Breast epithelium (tissue), 4 donors: ENCODE data around the gene SUCO. TPM values are rescaled to one million over a fixed set of nuclear protein-coding genes. Genes with fewer than 3 reads are reported as not detected.

ENCODE experiments used
- DNase-seq, 2 donors: peaks; one replicate each; pipeline ENCODE4 v3.0.0-alpha.2; 2019; ENCODE audit warnings: low spot score in 2 of 2
- H3K27ac ChIP-seq, 2 donors: fragments of 200-600 bp; sonication (generic) in 1 of 2; one replicate each; pipeline ENCODE4 v1.5.1; 2016 to 2019; ENCODE audit warnings: mild to moderate bottlenecking in 1 of 2
- H3K27me3 ChIP-seq, 2 donors: fragments of 200-600 bp; sonication (generic) in 1 of 2; one replicate each; pipeline versions ENCODE4 v1.5.1 to v1.6.0; 2017 to 2019; ENCODE audit warnings: control low read depth in 1 of 2, mild to moderate bottlenecking in 1 of 2
- H3K36me3 ChIP-seq: fragments of 200-600 bp; one replicate; pipeline ENCODE4 v1.5.1; 2019
- H3K4me1 ChIP-seq, 2 donors: fragments of 200-600 bp; sonication (generic); one replicate each; pipeline ENCODE4 v1.5.1; 2016 to 2019; ENCODE audit warnings: control low read depth in 1 of 2
- H3K4me3 ChIP-seq, 3 donors: fragments of 200-600 bp; sonication (generic); 1 replicate in 2 of 3; 2 replicates in 1 of 3; pipeline ENCODE4 v1.5.1; 2016 to 2019; ENCODE audit warnings: mild to moderate bottlenecking in 3 of 3, moderate library complexity in 2 of 3
- H3K9me3 ChIP-seq, 2 donors: fragments of 200-600 bp; sonication (generic) in 1 of 2; one replicate each; pipeline ENCODE4 v1.5.1; 2016 to 2019; ENCODE audit warnings: control low read depth in 1 of 2
- CTCF ChIP-seq, 3 donors: fragments of 450-650 bp; IDR thresholded peaks; one replicate each; pipeline ENCODE4 v1.5.1; 2016 to 2017; ENCODE audit warnings: antibody characterized with exemption in 3 of 3, mild to moderate bottlenecking in 3 of 3, moderate library complexity in 3 of 3
- POLR2A ChIP-seq: fragments of 450-650 bp; IDR thresholded peaks from one replicate; pipeline ENCODE4 v1.6.1; 2016; ENCODE audit warnings: antibody characterized with exemption, mild to moderate bottlenecking, moderate library complexity
- POLR2AphosphoS5 ChIP-seq, 3 donors: sonication (generic); formaldehyde crosslinking; IDR thresholded peaks; one replicate each; pipeline ENCODE4 v1.6.1; 2017; ENCODE audit warnings: antibody characterized with exemption in 3 of 3
- intact Hi-C: fragments of 100-400 bp; cut with DNase I; formaldehyde crosslinking; loops from one replicate; pipeline ENCODE4 v1.15.1; 2023; ENCODE audit warnings: low total_unique reads
- total RNA-seq, 3 donors: library from RNA; depleted of rRNA; stranded (reverse); fragments of >200 nt; gene quantifications; one replicate each; pipeline ENCODE4 v1.1.0, GENCODE V29; 2016

Gene SUCO
- total RNA-seq, 3 donors from 2014 or later: 29.6 to 70.8 (median 43.9) TPM

GRCh38 chr1:172605641-172606040, 72.7 kb downstream of the SUCO start:
- Histone ChIP-seq H3K4me3 (no peak overlapping the region), H3K27ac (no peak overlapping the region), H3K9me3 (no peaks in the 10 kb centered on the region), H3K27me3 (no peaks in the 10 kb centered on the region), H3K36me3 (peaks cover 9% of the 10 kb centered on the region), H3K4me1 (no peaks in the 10 kb centered on the region)
- intact Hi-C loops: no loop called here
- DNase-seq: no peak
- no peak for TF ChIP-seq POLR2A

- intact Hi-C loops: no loop called here
- H3K36me3 ChIP-seq: peaks cover 9% of the 10 kb centered on the region
- no peak overlapping the region for H3K4me3 ChIP-seq
- no peaks in the 10 kb centered on the region for H3K4me1 ChIP-seq
- TF ChIP-seq CTCF (IDR thresholded peaks at IDR 0.05) (no peak), POLR2AphosphoS5 (IDR thresholded peaks at IDR 0.05) (no peak), POLR2A (no peak)
- H3K9me3 ChIP-seq: no peaks in the 10 kb centered on the region
- H3K27ac ChIP-seq: no peak overlapping the region
- no peaks in the 10 kb centered on the region for H3K27me3 ChIP-seq
- no peak for DNase-seq
Measured at GRCh38 chr1:172607145-172607544, 74.2 kb downstream of the SUCO start.

GRCh38 chr1:172608098-172608601, 75.2 kb downstream of the SUCO start:
- no peak overlapping the region for H3K27ac ChIP-seq
- H3K9me3 ChIP-seq: no peaks in the 10 kb centered on the region
- H3K36me3 ChIP-seq: peaks cover 9% of the 10 kb centered on the region
- no peaks in the 10 kb centered on the region for H3K4me1 ChIP-seq
- H3K27me3 ChIP-seq: no peaks in the 10 kb centered on the region
- DNase-seq: no peak
- no peak overlapping the region for H3K4me3 ChIP-seq
- TF ChIP-seq POLR2A: no peak
- no peak for TF ChIP-seq POLR2AphosphoS5 (IDR thresholded peaks at IDR 0.05)
- TF ChIP-seq CTCF (IDR thresholded peaks at IDR 0.05): no peak
- intact Hi-C loops: no loop called here

- H3K36me3 ChIP-seq: peaks cover 8% of the 10 kb centered on the region
- no peak for DNase-seq
- no peaks in the 10 kb centered on the region for H3K4me1 ChIP-seq
- no peak overlapping the region for H3K4me3 ChIP-seq
- no peaks in the 10 kb centered on the region for H3K9me3 ChIP-seq
- intact Hi-C loops: no loop called here
- TF ChIP-seq CTCF (IDR thresholded peaks at IDR 0.05): no peak
- no peak for TF ChIP-seq POLR2AphosphoS5 (IDR thresholded peaks at IDR 0.05)
- TF ChIP-seq POLR2A: no peak
- H3K27ac ChIP-seq: no peak overlapping the region
- H3K27me3 ChIP-seq: no peaks in the 10 kb centered on the region
Measured at GRCh38 chr1:172609528-172609927, 76.6 kb downstream of the SUCO start.

GRCh38 chr1:172612478-172612877, 79.5 kb downstream of the SUCO start:
- intact Hi-C loops: no loop called here
- no peak for TF ChIP-seq POLR2AphosphoS5 (IDR thresholded peaks at IDR 0.05)
- no peak for TF ChIP-seq CTCF (IDR thresholded peaks at IDR 0.05)
- TF ChIP-seq POLR2A: no peak
- peaks cover 5 to 6% of the 10 kb centered on the region in 2 donors for H3K9me3 ChIP-seq
- no peak for DNase-seq
- H3K27me3 ChIP-seq: no peaks in the 10 kb centered on the region
- H3K36me3 ChIP-seq: peaks cover 5% of the 10 kb centered on the region
- no peak overlapping the region for H3K27ac ChIP-seq
- H3K4me3 ChIP-seq: no peak overlapping the region
- H3K4me1 ChIP-seq: no peaks in the 10 kb centered on the region

GRCh38 chr1:172613294-172613693, 80.3 kb downstream of the SUCO start:
- Histone ChIP-seq H3K27me3 (no peaks in the 10 kb centered on the region), H3K36me3 (peaks cover 5% of the 10 kb centered on the region), H3K4me3 (no peak overlapping the region), H3K4me1 (no peaks in the 10 kb centered on the region), H3K27ac (no peak overlapping the region), H3K9me3 (peaks cover 5 to 6% of the 10 kb centered on the region in 2 donors)
- intact Hi-C loops: no loop called here
- no peak for DNase-seq
- no peak for TF ChIP-seq POLR2AphosphoS5 (IDR thresholded peaks at IDR 0.05)
- TF ChIP-seq POLR2A: no peak
- no peak for TF ChIP-seq CTCF (IDR thresholded peaks at IDR 0.05)
